Measurements from ENCODE around the gene QRFP. TPM values are rescaled to one million over a fixed set of nuclear protein-coding genes. Genes with fewer than 3 reads are reported as not detected.
A peak's percentile ranks its signal among the peaks of the same experiment; 100 is the strongest.

The QRFP gene
- total RNA-seq, 1 donor from 2014 or later, result not detected

GRCh38 chr9:130942679-130943078 lies 46.1 kb upstream of the QRFP start:
- DNase-seq, result no peak

GRCh38 chr9:130942084-130942483 lies 45.5 kb upstream of the QRFP start:
- Histone ChIP-seq H3K27ac (replicated peaks) (no peak overlapping the region), H3K36me3 (no peaks in the 10 kb centered on the region), H3K27me3 (ENCODE audit: low read depth) (peaks cover 74% of the 10 kb centered on the region)

More at GRCh38 chr9:130942679-130943078, 46.1 kb upstream of the QRFP start:
- Histone ChIP-seq H3K36me3 (no peaks in the 10 kb centered on the region), H3K27me3 (ENCODE audit: low read depth) (peaks cover 73% of the 10 kb centered on the region), H3K9me3 (replicated peaks) (no peaks in the 10 kb centered on the region), H3K4me1 (peaks cover 32% of the 10 kb centered on the region), H3K27ac (replicated peaks) (no peak overlapping the region), H3K4me3 (no peak overlapping the region)
- intact Hi-C loops (cut with micrococcal nuclease), result loop anchor here (10.0 kb wide), 1 partner anchor 238 kb away; no protein-coding TSS in a partner anchor
- TF ChIP-seq CTCF (IDR thresholded peaks at IDR 0.05; ENCODE audit: borderline replicate concordance), result no peak

GRCh38 chr9:130940693-130941576 lies 44.3 kb upstream of the QRFP start:
- intact Hi-C loops (cut with micrococcal nuclease), result loop anchor here (10.0 kb wide), 1 partner anchor 236 kb away; no protein-coding TSS in a partner anchor
- peak; percentile 88 for TF ChIP-seq CTCF (IDR thresholded peaks at IDR 0.05; ENCODE audit: borderline replicate concordance)
- Histone ChIP-seq H3K27me3 (ENCODE audit: low read depth) (peaks cover 77% of the 10 kb centered on the region), H3K4me1 (peaks cover 32% of the 10 kb centered on the region), H3K36me3 (no peaks in the 10 kb centered on the region), H3K9me3 (replicated peaks) (no peaks in the 10 kb centered on the region), H3K27ac (replicated peaks) (no peak overlapping the region), H3K4me3 (no peak overlapping the region)
- peak; percentile 62 for DNase-seq

More at GRCh38 chr9:130942084-130942483, 45.5 kb upstream of the QRFP start:
- H3K9me3 ChIP-seq (replicated peaks), result no peaks in the 10 kb centered on the region
- DNase-seq, result no peak
- peaks cover 32% of the 10 kb centered on the region for H3K4me1 ChIP-seq
- TF ChIP-seq CTCF (IDR thresholded peaks at IDR 0.05; ENCODE audit: borderline replicate concordance), result no peak
- intact Hi-C loops (cut with micrococcal nuclease), result loop anchor here (10.0 kb wide), 1 partner anchor 237 kb away; no protein-coding TSS in a partner anchor
- H3K4me3 ChIP-seq, result no peak overlapping the region

- Histone ChIP-seq H3K27me3 (ENCODE audit: low read depth) (peaks cover 85% of the 10 kb centered on the region), H3K27ac (replicated peaks) (no peak overlapping the region), H3K36me3 (no peaks in the 10 kb centered on the region), H3K4me1 (peaks cover 32% of the 10 kb centered on the region), H3K9me3 (replicated peaks) (no peaks in the 10 kb centered on the region), H3K4me3 (peak overlapping the region; percentile 67)
- intact Hi-C loops (cut with micrococcal nuclease), result loop anchor here (10.0 kb wide), 1 partner anchor 235 kb away; no protein-coding TSS in a partner anchor
- DNase-seq, result no peak
- no peak for TF ChIP-seq CTCF (IDR thresholded peaks at IDR 0.05; ENCODE audit: borderline replicate concordance)
Observed at GRCh38 chr9:130940027-130940549, 43.5 kb upstream of the QRFP start.

- no peak for DNase-seq
- Histone ChIP-seq H3K27me3 (ENCODE audit: low read depth) (peaks cover 91% of the 10 kb centered on the region), H3K4me1 (peaks cover 32% of the 10 kb centered on the region), H3K9me3 (replicated peaks) (no peaks in the 10 kb centered on the region), H3K36me3 (no peaks in the 10 kb centered on the region), H3K4me3 (peak overlapping the region; percentile 67), H3K27ac (replicated peaks) (no peak overlapping the region)
- TF ChIP-seq CTCF (IDR thresholded peaks at IDR 0.05; ENCODE audit: borderline replicate concordance), result no peak
- intact Hi-C loops (cut with micrococcal nuclease), result loop anchor here (10.0 kb wide), 2 partner anchors 65 to 235 kb away; no protein-coding TSS in a partner anchor
Observed at GRCh38 chr9:130939405-130940026, 42.9 kb upstream of the QRFP start.
